K562 (cell line): Measurements from ENCODE around the gene BIRC5. TPM values are rescaled to one million over a fixed set of nuclear protein-coding genes. Genes with fewer than 3 reads are reported as not detected.

Experiments used
- CTBP1 ChIP-seq: fragments of 450-650 bp; IDR thresholded peaks from 2 replicates; pipeline ENCODE4 v1.6.1; 2016; ENCODE audit warnings: borderline replicate concordance
- KDM4B ChIP-seq, 2 experiments: fragments of 450-650 bp in 1 of 2; sonication (generic) in 1 of 2; IDR thresholded peaks; 2 replicates each; pipeline ENCODE4 v1.6.1; 2016 to 2017; ENCODE audit warnings: borderline replicate concordance in 2 of 2, antibody characterized with exemption in 1 of 2, low read depth in 1 of 2, mild to moderate bottlenecking in 1 of 2
- KLF6 ChIP-seq: fragments of 250-450 bp; sonication (Bioruptor Pico); IDR thresholded peaks from 2 replicates; pipeline ENCODE4 v1.4.0; 2020; ENCODE audit warnings: mild to moderate bottlenecking, moderate library complexity, borderline replicate concordance
- MTA3 ChIP-seq: fragments of 450-650 bp; formaldehyde crosslinking; IDR thresholded peaks from 2 replicates; pipeline ENCODE4 v1.6.1; 2017; ENCODE audit warnings: mild to moderate bottlenecking, borderline replicate concordance
- RBM34 ChIP-seq: fragments of 200-400 bp; formaldehyde crosslinking; IDR thresholded peaks from 2 replicates; pipeline ENCODE4 v1.6.1; 2018; ENCODE audit warnings: low read length, borderline replicate concordance; ENCODE audit not compliant: insufficient read depth
- ZFPM2 ChIP-seq: fragments of 250-450 bp; sonication (Bioruptor Pico); IDR thresholded peaks from 2 replicates; pipeline ENCODE4 v1.5.1; 2022; ENCODE audit warnings: mild to moderate bottlenecking
- ZNF133 ChIP-seq: fragments of 250-450 bp; sonication (Bioruptor Pico); IDR thresholded peaks from 2 replicates; pipeline ENCODE4 v1.4.0; 2020; ENCODE audit warnings: mild to moderate bottlenecking
- polyA plus RNA-seq, 8 experiments: library from polyadenylated mRNA; depleted of rRNA in 4 of 8; stranded (reverse) in 5 of 8; unstranded in 3 of 8; fragments of >200 nt; fragmentation: Nextera tagmentation in 2 of 8; fragmentation: Illumina TruSeq in 1 of 8; extraction: Ambion mirVana in 2 of 8; extraction: Trizol in 1 of 8; gene quantifications; 2 replicates each; pipeline versions ENCODE4 v1.2.1 to v1.2.3, GENCODE V29; 2011 to 2014; ENCODE audit warnings: inconsistent platforms in 1 of 8, missing spikeins in 1 of 8
- total RNA-seq, 7 experiments: library from RNA; depleted of rRNA in 6 of 7; stranded (reverse); fragments of >200 nt in 6 of 7; fragmentation: Illumina TruSeq in 2 of 7; extraction: Trizol in 2 of 7; gene quantifications; 2 replicates each; pipeline versions ENCODE4 v1.2.1 to v1.2.3, GENCODE V29; 2011 to 2021; ENCODE audit warnings: low replicate concordance in 1 of 7
- TF ChIP-seq, protein P1 (sequence below): fragments of 450-650 bp; IDR thresholded peaks from 2 replicates; pipeline ENCODE4 v1.6.1; 2016; ENCODE audit warnings: missing biosample characterization, missing genetic modification characterization
- TF ChIP-seq, protein P2 (sequence below): sonication (generic); formaldehyde crosslinking; IDR thresholded peaks from 2 replicates; pipeline ENCODE4 v1.8.0; 2023; ENCODE audit warnings: mild to moderate bottlenecking, missing genetic modification reagents
- TF ChIP-seq, protein P3 (sequence below): fragments of 450-650 bp; formaldehyde crosslinking; conservative IDR thresholded peaks from 2 replicates; pipeline ENCODE4 v1.4.0; 2022; ENCODE audit warnings: mild to moderate bottlenecking, missing genetic modification characterization
- TF ChIP-seq, protein P4 (sequence below): fragments of 250-450 bp; sonication (Bioruptor Pico); IDR thresholded peaks from 2 replicates; pipeline ENCODE4 v1.8.0; 2021; ENCODE audit warnings: moderate library complexity, mild to moderate bottlenecking, inconsistent platforms
- TF ChIP-seq, protein P5 (sequence below): fragments of 200-800 bp; sonication (Bioruptor generic); IDR thresholded peaks from 2 replicates; pipeline ENCODE4 v1.6.1; 2017; ENCODE audit warnings: missing genetic modification characterization, missing compliant biosample characterization
- TF ChIP-seq, protein P6 (sequence below): fragments of 250-450 bp; sonication (Bioruptor Pico); IDR thresholded peaks from 2 replicates; pipeline ENCODE4 v1.8.0; 2022; ENCODE audit warnings: moderate library complexity, mild to moderate bottlenecking, inconsistent platforms
- TF ChIP-seq, protein P7 (sequence below): fragments of 250-450 bp; sonication (Bioruptor Pico); IDR thresholded peaks from 2 replicates; pipeline ENCODE4 v1.4.0; 2020; ENCODE audit warnings: mild to moderate bottlenecking

BIRC5 gene
- total and polyA plus RNA-seq, 9 of the 15 experiments (the other 6 are each of a cell fraction or from before 2014, with no cell fraction given): 64.4 to 140 (median 101) TPM

DNA sequence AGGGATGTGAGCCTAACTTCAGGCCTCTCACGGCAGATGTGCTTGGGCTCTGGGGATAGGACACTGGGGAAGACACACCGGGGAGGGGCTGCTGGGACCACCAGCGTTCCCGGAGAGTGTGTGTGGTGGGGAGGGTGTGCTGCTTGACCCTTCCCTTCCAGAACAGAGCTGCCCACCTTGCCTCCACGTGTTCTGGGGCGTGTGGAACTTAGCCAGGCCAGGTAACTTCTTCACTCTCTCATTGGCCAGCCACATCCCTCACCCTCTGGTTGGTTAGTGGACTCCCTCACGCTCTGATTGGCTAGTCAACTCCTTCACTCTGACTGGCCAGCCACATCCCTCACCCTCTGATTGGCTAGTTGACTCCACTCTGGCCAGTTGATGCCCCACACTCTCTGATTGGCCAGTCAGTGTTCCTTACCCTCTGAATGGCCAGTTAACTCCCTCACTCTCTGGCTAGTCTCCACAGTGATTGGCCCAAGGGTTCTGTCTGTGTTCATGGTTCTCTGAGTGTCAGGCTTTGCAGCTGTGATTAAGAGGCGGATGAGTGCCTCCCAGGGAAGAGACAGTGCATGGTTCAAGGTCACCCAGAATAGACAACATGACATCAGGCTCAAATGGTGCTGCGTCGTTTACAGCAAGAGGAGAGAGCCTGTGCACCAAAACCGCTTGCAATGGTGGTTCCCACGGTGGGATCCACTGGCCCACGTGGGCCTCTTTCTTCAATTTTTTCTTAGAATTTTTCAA is 27.4 kb downstream of the BIRC5 start (continued):
- TF ChIP-seq, protein P1, sequence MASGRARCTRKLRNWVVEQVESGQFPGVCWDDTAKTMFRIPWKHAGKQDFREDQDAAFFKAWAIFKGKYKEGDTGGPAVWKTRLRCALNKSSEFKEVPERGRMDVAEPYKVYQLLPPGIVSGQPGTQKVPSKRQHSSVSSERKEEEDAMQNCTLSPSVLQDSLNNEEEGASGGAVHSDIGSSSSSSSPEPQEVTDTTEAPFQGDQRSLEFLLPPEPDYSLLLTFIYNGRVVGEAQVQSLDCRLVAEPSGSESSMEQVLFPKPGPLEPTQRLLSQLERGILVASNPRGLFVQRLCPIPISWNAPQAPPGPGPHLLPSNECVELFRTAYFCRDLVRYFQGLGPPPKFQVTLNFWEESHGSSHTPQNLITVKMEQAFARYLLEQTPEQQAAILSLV (tag): no peak
- TF ChIP-seq, protein P2, sequence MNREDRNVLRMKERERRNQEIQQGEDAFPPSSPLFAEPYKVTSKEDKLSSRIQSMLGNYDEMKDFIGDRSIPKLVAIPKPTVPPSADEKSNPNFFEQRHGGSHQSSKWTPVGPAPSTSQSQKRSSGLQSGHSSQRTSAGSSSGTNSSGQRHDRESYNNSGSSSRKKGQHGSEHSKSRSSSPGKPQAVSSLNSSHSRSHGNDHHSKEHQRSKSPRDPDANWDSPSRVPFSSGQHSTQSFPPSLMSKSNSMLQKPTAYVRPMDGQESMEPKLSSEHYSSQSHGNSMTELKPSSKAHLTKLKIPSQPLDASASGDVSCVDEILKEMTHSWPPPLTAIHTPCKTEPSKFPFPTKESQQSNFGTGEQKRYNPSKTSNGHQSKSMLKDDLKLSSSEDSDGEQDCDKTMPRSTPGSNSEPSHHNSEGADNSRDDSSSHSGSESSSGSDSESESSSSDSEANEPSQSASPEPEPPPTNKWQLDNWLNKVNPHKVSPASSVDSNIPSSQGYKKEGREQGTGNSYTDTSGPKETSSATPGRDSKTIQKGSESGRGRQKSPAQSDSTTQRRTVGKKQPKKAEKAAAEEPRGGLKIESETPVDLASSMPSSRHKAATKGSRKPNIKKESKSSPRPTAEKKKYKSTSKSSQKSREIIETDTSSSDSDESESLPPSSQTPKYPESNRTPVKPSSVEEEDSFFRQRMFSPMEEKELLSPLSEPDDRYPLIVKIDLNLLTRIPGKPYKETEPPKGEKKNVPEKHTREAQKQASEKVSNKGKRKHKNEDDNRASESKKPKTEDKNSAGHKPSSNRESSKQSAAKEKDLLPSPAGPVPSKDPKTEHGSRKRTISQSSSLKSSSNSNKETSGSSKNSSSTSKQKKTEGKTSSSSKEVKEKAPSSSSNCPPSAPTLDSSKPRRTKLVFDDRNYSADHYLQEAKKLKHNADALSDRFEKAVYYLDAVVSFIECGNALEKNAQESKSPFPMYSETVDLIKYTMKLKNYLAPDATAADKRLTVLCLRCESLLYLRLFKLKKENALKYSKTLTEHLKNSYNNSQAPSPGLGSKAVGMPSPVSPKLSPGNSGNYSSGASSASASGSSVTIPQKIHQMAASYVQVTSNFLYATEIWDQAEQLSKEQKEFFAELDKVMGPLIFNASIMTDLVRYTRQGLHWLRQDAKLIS: no peak
- TF ChIP-seq, protein P3, sequence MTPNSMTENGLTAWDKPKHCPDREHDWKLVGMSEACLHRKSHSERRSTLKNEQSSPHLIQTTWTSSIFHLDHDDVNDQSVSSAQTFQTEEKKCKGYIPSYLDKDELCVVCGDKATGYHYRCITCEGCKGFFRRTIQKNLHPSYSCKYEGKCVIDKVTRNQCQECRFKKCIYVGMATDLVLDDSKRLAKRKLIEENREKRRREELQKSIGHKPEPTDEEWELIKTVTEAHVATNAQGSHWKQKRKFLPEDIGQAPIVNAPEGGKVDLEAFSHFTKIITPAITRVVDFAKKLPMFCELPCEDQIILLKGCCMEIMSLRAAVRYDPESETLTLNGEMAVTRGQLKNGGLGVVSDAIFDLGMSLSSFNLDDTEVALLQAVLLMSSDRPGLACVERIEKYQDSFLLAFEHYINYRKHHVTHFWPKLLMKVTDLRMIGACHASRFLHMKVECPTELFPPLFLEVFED: 0 out of 2 replicates have a peak, but pooled peaks have one; percentile 71
- TF ChIP-seq, protein P4, sequence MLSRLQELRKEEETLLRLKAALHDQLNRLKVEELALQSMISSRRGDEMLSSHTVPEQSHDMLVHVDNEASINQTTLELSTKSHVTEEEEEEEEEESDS (CRISPR knock-in tag): no peak
- TF ChIP-seq KLF6 (CRISPR knock-in tag): no peak
- TF ChIP-seq ZFPM2 (CRISPR knock-in tag): no peak
- TF ChIP-seq CTBP1: no peak; the same call in 1 of the 2 replicates
- no peak for TF ChIP-seq ZNF133 (CRISPR knock-in tag)
- TF ChIP-seq, protein P5, sequence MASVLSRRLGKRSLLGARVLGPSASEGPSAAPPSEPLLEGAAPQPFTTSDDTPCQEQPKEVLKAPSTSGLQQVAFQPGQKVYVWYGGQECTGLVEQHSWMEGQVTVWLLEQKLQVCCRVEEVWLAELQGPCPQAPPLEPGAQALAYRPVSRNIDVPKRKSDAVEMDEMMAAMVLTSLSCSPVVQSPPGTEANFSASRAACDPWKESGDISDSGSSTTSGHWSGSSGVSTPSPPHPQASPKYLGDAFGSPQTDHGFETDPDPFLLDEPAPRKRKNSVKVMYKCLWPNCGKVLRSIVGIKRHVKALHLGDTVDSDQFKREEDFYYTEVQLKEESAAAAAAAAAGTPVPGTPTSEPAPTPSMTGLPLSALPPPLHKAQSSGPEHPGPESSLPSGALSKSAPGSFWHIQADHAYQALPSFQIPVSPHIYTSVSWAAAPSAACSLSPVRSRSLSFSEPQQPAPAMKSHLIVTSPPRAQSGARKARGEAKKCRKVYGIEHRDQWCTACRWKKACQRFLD (CRISPR knock-in tag): peak; percentile 54; the same call in 1 of the 2 replicates
- no peak; the same call in 1 of the 2 replicates for TF ChIP-seq MTA3
- TF ChIP-seq KDM4B (IDR thresholded peaks at IDR 0.05; ENCODE audit: borderline replicate concordance in 2 of 2, low read depth in 1 of 2): no peak
- TF ChIP-seq, protein P6, sequence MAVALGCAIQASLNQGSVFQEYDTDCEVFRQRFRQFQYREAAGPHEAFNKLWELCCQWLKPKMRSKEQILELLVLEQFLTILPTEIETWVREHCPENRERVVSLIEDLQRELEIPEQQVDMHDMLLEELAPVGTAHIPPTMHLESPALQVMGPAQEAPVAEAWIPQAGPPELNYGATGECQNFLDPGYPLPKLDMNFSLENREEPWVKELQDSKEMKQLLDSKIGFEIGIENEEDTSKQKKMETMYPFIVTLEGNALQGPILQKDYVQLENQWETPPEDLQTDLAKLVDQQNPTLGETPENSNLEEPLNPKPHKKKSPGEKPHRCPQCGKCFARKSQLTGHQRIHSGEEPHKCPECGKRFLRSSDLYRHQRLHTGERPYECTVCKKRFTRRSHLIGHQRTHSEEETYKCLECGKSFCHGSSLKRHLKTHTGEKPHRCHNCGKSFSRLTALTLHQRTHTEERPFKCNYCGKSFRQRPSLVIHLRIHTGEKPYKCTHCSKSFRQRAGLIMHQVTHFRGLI: 0 out of 2 replicates have a peak, but pooled peaks have one; percentile 56
- TF ChIP-seq RBM34: no peak
- TF ChIP-seq, protein P7, sequence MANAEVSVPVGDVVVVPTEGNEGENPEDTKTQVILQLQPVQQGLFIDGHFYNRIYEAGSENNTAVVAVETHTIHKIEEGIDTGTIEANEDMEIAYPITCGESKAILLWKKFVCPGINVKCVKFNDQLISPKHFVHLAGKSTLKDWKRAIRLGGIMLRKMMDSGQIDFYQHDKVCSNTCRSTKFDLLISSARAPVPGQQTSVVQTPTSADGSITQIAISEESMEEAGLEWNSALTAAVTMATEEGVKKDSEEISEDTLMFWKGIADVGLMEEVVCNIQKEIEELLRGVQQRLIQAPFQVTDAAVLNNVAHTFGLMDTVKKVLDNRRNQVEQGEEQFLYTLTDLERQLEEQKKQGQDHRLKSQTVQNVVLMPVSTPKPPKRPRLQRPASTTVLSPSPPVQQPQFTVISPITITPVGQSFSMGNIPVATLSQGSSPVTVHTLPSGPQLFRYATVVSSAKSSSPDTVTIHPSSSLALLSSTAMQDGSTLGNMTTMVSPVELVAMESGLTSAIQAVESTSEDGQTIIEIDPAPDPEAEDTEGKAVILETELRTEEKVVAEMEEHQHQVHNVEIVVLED (CRISPR knock-in tag): no peak
